AG09319 (cell line): ENCODE data around the gene LPCAT2.

ENCODE experiments used
- DNase-seq: peaks from one replicate; pipeline ENCODE4 v3.0.0-alpha.2; 2010; ENCODE audit warnings: low read depth; ENCODE audit errors: extremely low read depth
- TF ChIP-seq, protein P1 (sequence below): IDR thresholded peaks from 2 replicates; pipeline ENCODE4 v1.5.1; 2011; ENCODE audit warnings: low read depth, mild to moderate bottlenecking, inconsistent platforms, low read length, moderate library complexity

The LPCAT2 gene

DNA sequence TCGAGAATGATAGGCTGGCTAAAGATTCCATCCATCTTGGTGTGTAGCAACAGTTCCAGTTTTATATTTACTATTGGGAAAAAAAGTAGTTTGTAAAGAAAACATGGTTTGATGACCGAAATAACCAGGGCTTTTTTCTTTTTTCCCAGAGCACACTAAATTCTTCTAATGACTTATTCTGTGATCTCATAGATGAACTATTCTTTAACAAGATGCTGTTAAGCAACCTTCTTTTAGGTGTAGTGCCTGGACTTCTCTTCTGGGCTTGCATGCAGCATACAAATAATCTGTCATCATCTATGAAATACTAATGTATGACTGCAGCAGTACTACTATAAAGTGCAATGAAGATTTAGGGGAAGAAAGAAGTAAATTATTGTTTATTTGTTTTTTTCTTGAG is 46.6 kb downstream of the LPCAT2 start:
- TF ChIP-seq, protein P1, sequence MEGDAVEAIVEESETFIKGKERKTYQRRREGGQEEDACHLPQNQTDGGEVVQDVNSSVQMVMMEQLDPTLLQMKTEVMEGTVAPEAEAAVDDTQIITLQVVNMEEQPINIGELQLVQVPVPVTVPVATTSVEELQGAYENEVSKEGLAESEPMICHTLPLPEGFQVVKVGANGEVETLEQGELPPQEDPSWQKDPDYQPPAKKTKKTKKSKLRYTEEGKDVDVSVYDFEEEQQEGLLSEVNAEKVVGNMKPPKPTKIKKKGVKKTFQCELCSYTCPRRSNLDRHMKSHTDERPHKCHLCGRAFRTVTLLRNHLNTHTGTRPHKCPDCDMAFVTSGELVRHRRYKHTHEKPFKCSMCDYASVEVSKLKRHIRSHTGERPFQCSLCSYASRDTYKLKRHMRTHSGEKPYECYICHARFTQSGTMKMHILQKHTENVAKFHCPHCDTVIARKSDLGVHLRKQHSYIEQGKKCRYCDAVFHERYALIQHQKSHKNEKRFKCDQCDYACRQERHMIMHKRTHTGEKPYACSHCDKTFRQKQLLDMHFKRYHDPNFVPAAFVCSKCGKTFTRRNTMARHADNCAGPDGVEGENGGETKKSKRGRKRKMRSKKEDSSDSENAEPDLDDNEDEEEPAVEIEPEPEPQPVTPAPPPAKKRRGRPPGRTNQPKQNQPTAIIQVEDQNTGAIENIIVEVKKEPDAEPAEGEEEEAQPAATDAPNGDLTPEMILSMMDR = no peak
- DNase-seq = no peak

DNA sequence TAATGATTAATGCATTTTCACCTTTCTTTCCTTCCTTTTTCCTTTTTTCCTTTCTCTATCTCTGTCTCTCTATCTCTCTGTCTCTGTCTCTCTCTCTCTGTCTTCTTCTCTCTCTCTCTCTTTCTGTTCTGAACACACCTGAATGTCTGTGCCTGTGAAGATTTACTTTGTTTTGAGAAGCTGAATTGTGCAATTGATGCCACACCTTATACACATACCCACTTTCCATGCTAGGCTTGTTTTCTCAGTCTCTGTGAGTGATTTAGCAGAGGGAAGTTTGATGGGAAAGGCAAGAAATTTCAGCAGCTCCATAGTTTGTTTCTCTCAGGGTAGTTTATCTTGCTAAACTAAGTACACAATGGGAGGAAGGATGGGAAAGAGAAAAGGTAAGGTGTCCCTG is 48.3 kb downstream of the LPCAT2 start:
- TF ChIP-seq, protein P1 = no peak
- DNase-seq = no peak

DNA sequence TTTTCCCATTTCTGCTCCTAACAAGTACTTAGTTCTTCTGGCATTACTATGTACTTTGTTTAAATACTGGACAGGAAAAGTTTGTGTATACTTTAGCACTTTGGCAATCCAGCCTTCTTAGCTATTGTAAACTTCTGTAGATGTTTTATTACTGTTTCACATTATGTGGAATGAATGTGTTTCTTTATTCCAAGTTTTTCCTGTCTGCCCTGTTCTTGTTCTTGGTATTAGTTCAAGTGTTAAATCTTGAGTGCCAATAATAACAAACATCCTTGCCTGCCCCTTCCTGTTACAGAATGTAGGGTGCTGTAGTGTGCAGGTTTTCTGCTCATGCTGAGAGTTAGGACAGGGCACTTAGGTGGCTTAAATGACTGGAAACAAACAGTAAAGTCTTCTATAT is 50.4 kb downstream of the LPCAT2 start:
- TF ChIP-seq, protein P1 = no peak
- no peak for DNase-seq

DNA sequence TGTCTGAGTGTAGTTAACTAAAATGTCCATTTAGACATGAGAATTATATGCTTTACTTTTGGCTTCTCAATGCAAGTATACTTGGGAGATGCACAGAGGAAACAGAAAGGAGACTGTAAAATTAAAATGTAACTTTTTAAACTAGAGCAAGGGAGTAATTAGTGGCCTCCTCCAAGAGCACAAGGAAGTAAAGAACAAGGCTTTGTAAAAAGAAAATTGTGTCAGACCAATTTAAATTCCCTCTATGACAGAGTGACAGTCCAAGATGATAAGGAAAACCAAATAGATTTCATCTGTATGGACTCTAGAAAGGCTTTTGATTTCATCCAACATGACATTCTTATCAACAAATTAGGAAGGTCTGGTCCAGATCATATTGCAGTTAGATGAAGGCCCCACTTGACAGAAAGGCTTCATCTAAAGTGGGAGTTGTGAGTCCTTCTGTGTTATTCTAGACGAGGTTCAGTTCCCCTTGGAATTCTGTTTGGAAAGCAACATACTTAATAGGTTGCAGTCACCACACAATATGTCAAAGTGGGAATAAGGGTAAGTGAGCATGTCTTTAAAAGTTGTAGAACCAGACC is 51.2 kb downstream of the LPCAT2 start:
- TF ChIP-seq, protein P1 = no peak
- no peak for DNase-seq

DNA sequence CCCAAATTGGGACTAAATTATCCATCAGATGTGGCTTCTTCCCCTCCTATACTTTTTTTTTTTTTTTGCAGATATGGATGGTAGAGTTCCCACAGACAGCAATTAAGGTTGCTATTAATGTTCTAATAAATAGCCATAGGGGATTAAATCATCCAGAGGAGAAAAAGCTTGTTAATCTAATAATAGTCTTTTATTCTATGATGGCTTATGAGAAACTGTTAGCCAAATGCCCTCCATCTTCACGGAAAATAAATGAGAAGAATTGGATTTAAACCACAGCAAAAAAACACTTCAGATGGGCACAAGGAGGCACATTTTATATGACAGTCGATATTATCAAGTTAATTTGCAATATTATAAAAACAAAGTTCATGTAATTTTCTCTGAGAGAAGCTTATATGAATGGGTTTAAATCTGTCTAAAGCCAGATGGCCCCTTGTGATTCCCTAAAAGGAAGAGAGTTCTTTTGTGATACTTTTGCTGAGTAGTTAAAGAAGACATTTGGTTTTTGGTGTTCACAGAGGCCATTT is 52.5 kb downstream of the LPCAT2 start:
- TF ChIP-seq, protein P1 = no peak
- DNase-seq = no peak

DNA sequence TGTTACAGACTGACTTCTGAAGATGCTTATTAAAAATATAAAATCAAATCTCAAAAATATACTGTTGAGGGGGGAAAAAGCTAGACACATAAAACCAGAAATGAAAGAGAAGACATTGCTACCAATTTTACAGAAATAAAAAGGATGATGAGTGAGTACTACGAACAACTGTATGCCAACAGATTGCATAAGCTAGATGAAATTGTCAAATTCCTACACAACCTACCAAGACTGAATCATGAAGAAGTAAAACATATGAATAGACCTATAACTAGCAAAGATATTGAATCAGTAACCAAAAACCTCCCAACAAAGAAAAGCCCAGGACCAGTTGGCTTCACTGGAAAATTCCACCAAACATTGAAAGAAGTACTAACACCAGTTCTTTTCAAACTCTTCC is 54.1 kb downstream of the LPCAT2 start:
- TF ChIP-seq, protein P1 = no peak
- DNase-seq = no peak

DNA sequence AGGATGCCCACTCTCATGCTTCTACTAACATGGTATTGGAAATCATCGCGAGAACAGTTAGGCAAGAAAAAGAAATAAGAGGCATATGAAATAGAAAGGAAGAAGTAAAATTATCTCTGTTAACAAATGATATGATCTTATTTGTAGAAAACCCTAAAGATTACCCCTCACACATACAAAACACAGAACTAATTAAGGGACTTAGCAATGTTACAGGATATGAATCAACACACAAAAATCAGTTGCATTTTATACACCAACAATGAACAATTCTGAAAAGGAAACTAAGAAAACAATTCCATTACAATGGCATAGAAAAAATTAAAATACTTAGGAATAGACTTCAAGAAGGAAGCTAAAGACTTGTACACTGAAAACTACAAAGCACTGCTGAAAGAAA is 54.9 kb downstream of the LPCAT2 start:
- TF ChIP-seq, protein P1 = no peak
- no peak for DNase-seq
